T-helper 17 cell (primary cell): ENCODE data around the gene UBE2G1. TPM values are rescaled to one million over a fixed set of nuclear protein-coding genes. Genes with fewer than 3 reads are reported as not detected.

Experiments used
- ATAC-seq: fragments of 150-1000 bp; cut with Tn5 transposase; 2 replicates; pipeline ENCODE4 v1.10.0; 2021; ENCODE audit warnings: mild to moderate bottlenecking, moderate library complexity
- DNase-seq, 3 donors: peaks; one replicate each; pipeline versions ENCODE4 v3.0.0 to v3.0.0-alpha.2; 2020 to 2021
- H3K9me3 ChIP-seq: one replicate; pipeline ENCODE4 v1.7.0; 2013; ENCODE audit warnings: low read length, mild to moderate bottlenecking; ENCODE audit not compliant: control insufficient read depth, poor library complexity, severe bottlenecking
- H3K27ac Mint-ChIP-seq: one replicate; pipeline ENCODE4 v1.8.0; 2022; ENCODE audit warnings: mild to moderate bottlenecking, moderate library complexity, mixed read lengths
- H3K27me3 Mint-ChIP-seq: one replicate; pipeline ENCODE4 v1.8.0; 2022; ENCODE audit warnings: mixed read lengths
- H3K36me3 Mint-ChIP-seq: one replicate; pipeline ENCODE4 v1.8.0; 2022; ENCODE audit warnings: low read depth, mixed read lengths
- H3K4me1 Mint-ChIP-seq: one replicate; pipeline ENCODE4 v1.8.0; 2022; ENCODE audit warnings: mild to moderate bottlenecking, mixed read lengths
- H3K4me3 Mint-ChIP-seq: one replicate; pipeline ENCODE4 v1.8.0; 2022; ENCODE audit warnings: mild to moderate bottlenecking, moderate library complexity, mixed read lengths
- total RNA-seq, 4 donors: library from RNA in 2 of 4; stranded (reverse) in 2 of 4; gene quantifications; one replicate each; pipeline ENCODE4 v1.2.3 and lab custom pipeline; 2022 to 2026

Gene UBE2G1
- total RNA-seq, 2 donors from 2014 or later = 64.6 to 72.7 TPM

GRCh38 chr17:4234401-4234800, 132.1 kb downstream of the UBE2G1 start:
- no peaks in the 10 kb centered on the region for H3K9me3 ChIP-seq
- Mint-ChIP-seq H3K36me3 (no peaks in the 10 kb centered on the region), H3K4me3 (no peak overlapping the region), H3K27ac (peak overlapping the region; percentile 72), H3K27me3 (no peaks in the 10 kb centered on the region), H3K4me1 (peaks cover 9% of the 10 kb centered on the region)
- ATAC-seq (no peak), DNase-seq (no peak)

- no peaks in the 10 kb centered on the region for H3K9me3 ChIP-seq
- H3K36me3 Mint-ChIP-seq = no peaks in the 10 kb centered on the region
- no peak overlapping the region for H3K4me3 Mint-ChIP-seq
- H3K27me3 Mint-ChIP-seq = no peaks in the 10 kb centered on the region
- peak overlapping the region; percentile 72 for H3K27ac Mint-ChIP-seq
- peaks cover 9% of the 10 kb centered on the region for H3K4me1 Mint-ChIP-seq
- ATAC-seq = no peak
- no peak for DNase-seq
Observed at GRCh38 chr17:4233668-4234258, 132.7 kb downstream of the UBE2G1 start.

- Mint-ChIP-seq H3K4me1 (peaks cover 12% of the 10 kb centered on the region), H3K4me3 (no peak overlapping the region), H3K27ac (peak overlapping the region; percentile 72), H3K36me3 (no peaks in the 10 kb centered on the region), H3K27me3 (no peaks in the 10 kb centered on the region)
- ATAC-seq (peak; percentile 57), DNase-seq (no peak)
- no peaks in the 10 kb centered on the region for H3K9me3 ChIP-seq
Observed at GRCh38 chr17:4232168-4232813, 134.2 kb downstream of the UBE2G1 start.

DNA sequence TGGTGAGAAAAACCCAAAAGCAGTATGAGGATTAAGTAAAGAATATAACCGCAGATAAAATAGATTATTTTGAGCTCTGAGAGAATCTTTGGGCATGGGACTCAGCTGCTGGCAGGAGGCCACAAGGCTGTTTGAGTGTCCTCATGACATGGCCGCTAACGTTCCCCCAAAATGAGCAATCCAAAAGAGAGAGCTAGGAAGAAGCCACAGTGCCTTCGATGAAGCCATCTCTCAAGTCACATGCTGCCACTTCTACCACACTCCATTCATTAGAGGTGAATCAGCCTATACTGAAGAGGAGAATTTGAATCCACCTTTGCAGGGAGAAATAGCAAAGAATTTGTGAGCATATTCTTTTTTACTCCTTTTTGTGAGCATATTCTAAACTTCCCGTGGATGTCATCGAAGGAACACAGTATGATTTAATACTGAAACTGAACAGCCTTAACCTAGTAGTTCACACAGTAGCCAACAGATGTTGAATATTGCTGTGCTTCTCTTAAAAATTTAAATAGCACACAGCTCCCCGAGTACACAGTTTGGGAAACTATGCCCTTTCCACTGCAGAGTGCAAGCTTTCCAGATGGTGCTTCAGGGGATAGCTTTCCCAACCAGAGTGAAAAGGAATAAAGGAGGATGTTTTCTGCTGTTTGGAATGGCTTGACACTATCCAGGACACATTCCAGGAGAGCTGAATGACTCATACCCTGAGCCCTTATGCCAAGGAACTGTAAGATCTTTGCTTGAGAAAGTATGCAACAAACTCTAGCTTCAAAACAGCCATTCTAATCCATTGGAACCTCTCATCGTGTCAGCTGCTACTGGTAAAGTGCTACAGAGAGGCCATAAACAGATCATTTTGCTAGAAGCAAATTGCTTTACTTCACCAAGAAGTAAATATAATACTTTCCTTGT, 136.6 kb downstream of the UBE2G1 start:
- no peak overlapping the region for H3K27ac Mint-ChIP-seq

GRCh38 chr17:4221899-4222659, 144.4 kb downstream of the UBE2G1 start:
- no peak overlapping the region for H3K27ac Mint-ChIP-seq
- H3K4me1 Mint-ChIP-seq = no peaks in the 10 kb centered on the region
- no peak overlapping the region for H3K4me3 Mint-ChIP-seq
- H3K9me3 ChIP-seq = no peaks in the 10 kb centered on the region
- DNase-seq (no peak), ATAC-seq (no peak)
- H3K36me3 Mint-ChIP-seq = no peaks in the 10 kb centered on the region
- H3K27me3 Mint-ChIP-seq = no peaks in the 10 kb centered on the region

More for the DNA sequence above, 136.6 kb downstream of the UBE2G1 start:
- ATAC-seq (no peak), DNase-seq (no peak)
- no peaks in the 10 kb centered on the region for H3K9me3 ChIP-seq
- no peaks in the 10 kb centered on the region for H3K27me3 Mint-ChIP-seq
- no peak overlapping the region for H3K4me3 Mint-ChIP-seq
- no peaks in the 10 kb centered on the region for H3K36me3 Mint-ChIP-seq
- peaks cover 12% of the 10 kb centered on the region for H3K4me1 Mint-ChIP-seq

DNA sequence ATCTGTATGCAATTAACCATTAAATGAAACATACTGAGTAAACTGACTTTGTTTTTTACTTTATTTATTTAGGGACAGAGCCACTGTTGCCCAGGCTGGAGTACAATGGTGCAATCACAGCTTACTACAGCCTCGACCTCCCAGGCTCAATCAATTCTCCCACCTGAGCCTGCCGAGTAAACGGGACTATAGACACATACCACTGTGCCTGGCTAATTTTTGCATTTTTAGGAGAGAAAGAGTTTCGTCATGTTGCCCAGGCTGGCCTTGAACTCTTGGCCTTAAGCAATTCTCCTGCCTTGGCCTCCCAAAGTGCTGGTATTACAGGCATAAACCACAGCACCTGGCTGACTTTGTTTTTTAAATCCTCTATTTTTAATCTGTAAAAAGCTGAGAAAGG, 145.3 kb downstream of the UBE2G1 start:
- peaks cover 3% of the 10 kb centered on the region for H3K36me3 Mint-ChIP-seq
- H3K9me3 ChIP-seq = no peaks in the 10 kb centered on the region
- no peak overlapping the region for H3K27ac Mint-ChIP-seq
- no peak for DNase-seq
- no peak for ATAC-seq
- H3K4me1 Mint-ChIP-seq = peaks cover 2% of the 10 kb centered on the region
- no peak overlapping the region for H3K4me3 Mint-ChIP-seq
- H3K27me3 Mint-ChIP-seq = no peaks in the 10 kb centered on the region

- no peaks in the 10 kb centered on the region for H3K9me3 ChIP-seq
- H3K27me3 Mint-ChIP-seq = no peaks in the 10 kb centered on the region
- no peak overlapping the region for H3K4me3 Mint-ChIP-seq
- peaks cover 3% of the 10 kb centered on the region for H3K4me1 Mint-ChIP-seq
- peaks cover 3% of the 10 kb centered on the region for H3K36me3 Mint-ChIP-seq
- no peak for ATAC-seq
- H3K27ac Mint-ChIP-seq = no peak overlapping the region
- no peak for DNase-seq
Observed at GRCh38 chr17:4220655-4221054, 145.8 kb downstream of the UBE2G1 start.

Other genes starting within 250 kb of the UBE2G1 start
- 100 to 1,000 TPM; 117 to 123 TPM for gene ZZEF1, start 223.6 kb downstream of the UBE2G1 start, total RNA-seq
- 1 to 10 TPM; 7.8 to 8.2 TPM for gene CYB5D2, start 223.5 kb downstream of the UBE2G1 start, total RNA-seq
- 10 to 100 TPM; 51.2 to 54.0 TPM for gene ANKFY1, start 102.7 kb downstream of the UBE2G1 start, total RNA-seq
- 1 to 10 TPM; 1.8 to 1.9 TPM for gene SPNS3, start 67.3 kb upstream of the UBE2G1 start, total RNA-seq
- under 1 TPM; 0.22 to 0.73 TPM for gene SPNS2, start 132.2 kb upstream of the UBE2G1 start, total RNA-seq
- gene MYBBP1A, start 188.7 kb upstream of the UBE2G1 start, total RNA-seq = 10 to 100 TPM; 63.8 to 64.4 TPM
- not detected for gene GGT6, start 193.9 kb upstream of the UBE2G1 start, total RNA-seq
- not detected for gene SMTNL2, start 217.9 kb upstream of the UBE2G1 start, total RNA-seq